HCT116 (cell line): Measurements from ENCODE around the gene VWA5B1. TPM values are rescaled to one million over a fixed set of nuclear protein-coding genes. Genes with fewer than 3 reads are reported as not detected.

Experiments used
- ATAC-seq: fragments of 200-7000 bp; cut with Tn5 transposase; 2 replicates; pipeline ENCODE4 v1.9.1; 2020; ENCODE audit warnings: mild to moderate bottlenecking, moderate library complexity
- BruUV-seq: library from RNA; stranded (reverse); fragments of 400-500 nt; replicated peaks from 2 replicates; lab custom pipeline; 2021; lab: Mats Ljungman, UMichigan
- CTCF ChIA-PET: fragments of 300-600 bp; sonication (Branson Sonifier 250); formaldehyde crosslinking; loops from one replicate; lab custom pipeline; 2021; ENCODE audit warnings: antibody characterized with exemption; lab: Charles Lee
- POLR2A ChIA-PET: fragments of 300-600, 350-600 bp; sonication (Branson Sonifier 250); formaldehyde crosslinking; loops from one replicate; lab custom pipeline; 2021; ENCODE audit warnings: antibody characterized with exemption; lab: Charles Lee
- RAD21 ChIA-PET, 2 experiments: fragments of 300-600 bp; sonication (Branson Sonifier 250); formaldehyde crosslinking; loops; one replicate each; lab custom pipeline; 2023; ENCODE audit warnings: low total read pairs in 2 of 2; ENCODE audit not compliant: uncharacterized antibody in 2 of 2, unreplicated experiment in 2 of 2, low non-redundant PET in 1 of 2; lab: Charles Lee
- DNase-seq: peaks from one replicate; pipeline ENCODE4 v3.0.0-alpha.2; 2010; ENCODE audit warnings: low read depth, low spot score
- H2AFZ ChIP-seq: fragments of 200-600 bp; shearing (Covaris generic), sonication (generic); 2 replicates; pipeline ENCODE4 v1.6.1; 2017; ENCODE audit warnings: low read depth, mixed run types, mixed read lengths, antibody characterized with exemption, low read length; ENCODE audit not compliant: poor library complexity, severe bottlenecking
- H3K27ac ChIP-seq: 2 replicates; pipeline ENCODE4 v1.5.1; 2012; ENCODE audit warnings: low read depth, low read length
- H3K27me3 ChIP-seq: fragments of 200-600 bp; sonication (generic); 2 replicates; pipeline ENCODE4 v1.6.1; 2016; ENCODE audit warnings: mixed run types, low read length, mixed read lengths; ENCODE audit not compliant: insufficient read depth
- H3K36me3 ChIP-seq, 2 experiments: fragments of 200-500 bp in 1 of 2; fragments of 200-600 bp in 1 of 2; sonication (Bioruptor generic) in 1 of 2; sonication (generic) in 1 of 2; 2 replicates each; pipeline versions ENCODE4 v1.5.1 to v1.6.1; 2014 to 2016; ENCODE audit warnings: low read length in 2 of 2, inconsistent platforms in 1 of 2, mixed read lengths in 1 of 2, mixed run types in 1 of 2; ENCODE audit not compliant: insufficient read depth in 2 of 2, control insufficient read depth in 1 of 2
- H3K4me1 ChIP-seq, 2 experiments: fragments of 200-600 bp in 1 of 2; sonication (generic) in 1 of 2; 2 replicates each; pipeline versions ENCODE4 v1.5.1 to v1.6.1; 2012 to 2017; ENCODE audit warnings: low read length in 2 of 2, inconsistent platforms in 1 of 2, mild to moderate bottlenecking in 1 of 2, mixed read lengths in 1 of 2, mixed run types in 1 of 2, moderate library complexity in 1 of 2; ENCODE audit not compliant: insufficient read depth in 2 of 2, control insufficient read depth in 1 of 2
- H3K4me2 ChIP-seq: fragments of 200-600 bp; sonication (generic); 2 replicates; pipeline ENCODE4 v1.6.1; 2017; ENCODE audit warnings: mixed run types, low read length, mixed read lengths
- H3K4me3 ChIP-seq, 2 experiments: fragments of 200-600 bp in 1 of 2; sonication (generic) in 1 of 2; replicated peaks in 1 of 2; 2 replicates each; pipeline ENCODE4 v1.5.1; 2011 to 2016; ENCODE audit warnings: low read length in 2 of 2, control low read depth in 1 of 2, low read depth in 1 of 2, mild to moderate bottlenecking in 1 of 2, mixed read lengths in 1 of 2, mixed run types in 1 of 2
- H3K79me2 ChIP-seq: fragments of 200-600 bp; sonication (generic); 2 replicates; pipeline ENCODE4 v1.6.1; 2017; ENCODE audit warnings: mild to moderate bottlenecking, mixed run types, low read length, moderate library complexity, mixed read lengths; ENCODE audit not compliant: insufficient read depth
- H3K9ac ChIP-seq: fragments of 200-600 bp; sonication (generic); 2 replicates; pipeline ENCODE4 v1.6.1; 2016; ENCODE audit warnings: low read length, mixed read lengths
- H3K9me2 ChIP-seq: fragments of 200-600 bp; sonication (generic), shearing (Covaris generic); 2 replicates; pipeline ENCODE4 v1.6.1; 2017; ENCODE audit warnings: mixed run types, mild to moderate bottlenecking, moderate library complexity; ENCODE audit not compliant: insufficient read depth
- H3K9me3 ChIP-seq, 2 experiments: fragments of 200-500 bp in 1 of 2; fragments of 200-600 bp in 1 of 2; sonication (Bioruptor generic) in 1 of 2; sonication (generic) in 1 of 2; 2 replicates each; pipeline ENCODE4 v1.6.1; 2014 to 2017; ENCODE audit warnings: low read length in 2 of 2, mixed read lengths in 2 of 2, inconsistent platforms in 1 of 2, low read depth in 1 of 2, mild to moderate bottlenecking in 1 of 2, mixed run types in 1 of 2, moderate library complexity in 1 of 2; ENCODE audit not compliant: control insufficient read depth in 1 of 2, insufficient read depth in 1 of 2
- H4K20me1 ChIP-seq: fragments of 200-600 bp; sonication (generic), shearing (Covaris generic); 2 replicates; pipeline ENCODE4 v1.6.1; 2017; ENCODE audit warnings: mixed run types, mild to moderate bottlenecking, moderate library complexity; ENCODE audit not compliant: insufficient read depth
- ATF3 ChIP-seq: IDR thresholded peaks from 2 replicates; pipeline ENCODE4 v1.6.1; 2012
- CTCF ChIP-seq, 3 experiments: fragments of 200-600 bp in 1 of 3; sonication (generic) in 1 of 3; IDR thresholded peaks in 2 of 3; conservative IDR thresholded peaks in 1 of 3; 2 replicates each; pipeline ENCODE4 v1.5.1; 2012 to 2017; ENCODE audit warnings: low read depth in 2 of 3, low read length in 2 of 3, antibody characterized with exemption in 1 of 3, borderline replicate concordance in 1 of 3, control low read depth in 1 of 3, mild to moderate bottlenecking in 1 of 3, mixed read lengths in 1 of 3, mixed run types in 1 of 3, moderate library complexity in 1 of 3; ENCODE audit not compliant: insufficient read depth in 1 of 3
- EGR1 ChIP-seq: IDR thresholded peaks from 2 replicates; pipeline ENCODE4 v1.6.1; 2012; ENCODE audit warnings: low read depth
- EZH2phosphoT487 ChIP-seq: fragments of 200-600 bp; IDR thresholded peaks from 2 replicates; pipeline ENCODE4 v1.6.1; 2018; ENCODE audit warnings: antibody characterized with exemption, borderline replicate concordance
- JUND ChIP-seq: IDR thresholded peaks from 2 replicates; pipeline ENCODE4 v1.6.1; 2012
- MAX ChIP-seq: IDR thresholded peaks from 2 replicates; pipeline ENCODE4 v1.6.1; 2012
- POLR2AphosphoS5 ChIP-seq: IDR thresholded peaks from 2 replicates; pipeline ENCODE4 v1.6.1; 2011; ENCODE audit warnings: mild to moderate bottlenecking, low read depth, low read length, moderate library complexity
- RAD21 ChIP-seq: IDR thresholded peaks from 2 replicates; pipeline ENCODE4 v1.6.1; 2012; ENCODE audit warnings: low read depth, mild to moderate bottlenecking
- SIN3A ChIP-seq: IDR thresholded peaks from 2 replicates; pipeline ENCODE4 v1.6.1; 2012; ENCODE audit warnings: low read depth
- SP1 ChIP-seq: IDR thresholded peaks from 2 replicates; pipeline ENCODE4 v1.6.1; 2012; ENCODE audit warnings: low read depth
- TCF7L2 ChIP-seq: IDR thresholded peaks from 2 replicates; pipeline ENCODE4 v1.7.0; 2011; ENCODE audit warnings: borderline replicate concordance, inconsistent platforms; ENCODE audit not compliant: insufficient read depth, insufficient read length; ENCODE audit errors: extremely low read depth
- YY1 ChIP-seq: IDR thresholded peaks from 2 replicates; pipeline ENCODE4 v1.6.1; 2011; ENCODE audit warnings: low read length, low read depth, moderate library complexity, mild to moderate bottlenecking; ENCODE audit not compliant: insufficient replicate concordance; ENCODE audit errors: extremely low read depth
- ZBTB33 ChIP-seq: IDR thresholded peaks from 2 replicates; pipeline ENCODE4 v1.6.1; 2011; ENCODE audit warnings: mild to moderate bottlenecking, low read length, moderate library complexity; ENCODE audit not compliant: insufficient replicate concordance; ENCODE audit errors: extremely low read depth
- ZFX ChIP-seq: fragments of 450-650 bp; IDR thresholded peaks from 2 replicates; pipeline ENCODE4 v1.6.1; 2017
- intact Hi-C: fragments of 100-400 bp; cut with micrococcal nuclease; formaldehyde crosslinking; loops from 2 replicates; pipeline ENCODE4 v1.10.0; 2022
- total RNA-seq: library from RNA; stranded (reverse); gene quantifications from one replicate; pipeline ENCODE4 v1.2.1, GENCODE V29; 2021; ENCODE audit not compliant: unreplicated experiment

VWA5B1 gene
- total RNA-seq, 1 experiment from 2014 or later, result not detected

- intact Hi-C loops, result no loop called here
- 0 out of 4 replicates have a peak, but pooled peaks cover 0 to under 1% of the 10 kb centered on the region in 2 experiments for H3K9me3 ChIP-seq
- no peak overlapping the region for H3K27ac ChIP-seq
- no peak overlapping the region for H3K4me3 ChIP-seq
- ATAC-seq, result no peak
- peaks cover 0 to 3% of the 10 kb centered on the region in 2 experiments; a peak in 1 of 4 replicates for H3K4me1 ChIP-seq
- no peak overlapping the region for H3K9ac ChIP-seq
- no peak for DNase-seq
- peaks cover 24% of the 10 kb centered on the region for H3K27me3 ChIP-seq
- no peak overlapping the region for H3K4me2 ChIP-seq
- no peaks in the 10 kb centered on the region for H3K36me3 ChIP-seq
- no TSS peak for BruUV-seq
- H3K79me2 ChIP-seq, result no peaks in the 10 kb centered on the region
- ChIA-PET POLR2A (no interaction called here), RAD21 (no interaction called here), CTCF (interaction anchor here (1.5 kb wide), 1 partner anchor 13 kb away, joined by 4 read pairs; no protein-coding TSS in a partner anchor)
- no peak for TF ChIP-seq POLR2AphosphoS5
- TF ChIP-seq ZFX, result no peak
- TF ChIP-seq RAD21, result no peak
- TF ChIP-seq ATF3, result no peak
- no peak for TF ChIP-seq EGR1
- no peak for TF ChIP-seq MAX
- TF ChIP-seq SP1, result no peak
- TF ChIP-seq SIN3A, result no peak
- TF ChIP-seq CTCF (IDR thresholded peaks at IDR 0.05 in 2 of 3, conservative IDR thresholded peaks at IDR 0.05 in 1 of 3; ENCODE audit: borderline replicate concordance in 1 of 3, insufficient read depth in 1 of 3, low read depth in 2 of 3, low read length in 2 of 3), result no peak
- no peak for TF ChIP-seq ZBTB33
- no peak for TF ChIP-seq JUND
- no peak for TF ChIP-seq EZH2phosphoT487
- no peak for TF ChIP-seq YY1
- no peak for TF ChIP-seq TCF7L2
- H2AFZ ChIP-seq, result no peak overlapping the region
- H3K9me2 ChIP-seq, result no peaks in the 10 kb centered on the region
- no peaks in the 10 kb centered on the region for H4K20me1 ChIP-seq
Observed at GRCh38 chr1:20389571-20389970, 98.9 kb downstream of the VWA5B1 start.
